AG04449 (cell line): Measurements from ENCODE around the gene LGR4.
A peak's percentile ranks its signal among the peaks of the same experiment; 100 is the strongest.

Experiments
- CTCF ChIA-PET: fragments of 350-600 bp; formaldehyde crosslinking; extraction: SDS; loops from one replicate; lab custom pipeline; 2021; ENCODE audit warnings: antibody characterized with exemption; lab: Yijun Ruan, JAX
- POLR2A ChIA-PET: fragments of 400-600, 350-600 bp; formaldehyde crosslinking; extraction: SDS; loops from one replicate; lab custom pipeline; 2020; ENCODE audit warnings: antibody characterized with exemption, inconsistent platforms; lab: Yijun Ruan, JAX
- DNase-seq: peaks from one replicate; pipeline ENCODE4 v3.0.0-alpha.2; 2010; ENCODE audit warnings: low read depth, low spot score
- H3K4me3 ChIP-seq: 2 replicates; pipeline ENCODE4 v1.5.1; 2011; ENCODE audit warnings: low read depth, mild to moderate bottlenecking, control low read depth, low read length
- TF ChIP-seq, protein P1 (sequence below): IDR thresholded peaks from one replicate; pipeline ENCODE4 v1.5.1; 2011; ENCODE audit warnings: mild to moderate bottlenecking, moderate library complexity, low read length, control low read depth, inconsistent platforms; ENCODE audit not compliant: insufficient read depth; ENCODE audit errors: missing control alignments

Gene LGR4

DNA sequence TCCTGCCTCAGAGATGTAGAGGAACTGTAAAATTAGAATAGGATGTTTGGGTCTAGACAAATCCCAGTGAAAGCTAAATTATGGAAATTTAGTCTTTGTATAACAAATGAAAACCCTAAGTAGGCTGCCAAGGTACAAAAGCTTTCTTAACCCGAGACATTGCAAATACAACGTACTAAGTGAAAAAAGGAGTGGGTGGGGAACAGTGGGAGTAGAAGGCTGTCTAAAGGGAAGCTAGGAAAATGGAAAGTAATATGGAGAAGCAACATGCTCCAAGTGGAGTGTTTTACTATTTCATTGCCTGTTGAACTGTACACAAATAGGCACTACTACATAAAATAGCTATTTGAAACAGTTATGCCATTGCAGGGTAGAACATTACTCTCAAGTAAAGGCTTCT, 40.8 kb upstream of the LGR4 start:
- ChIA-PET POLR2A (no interaction called here), CTCF (interaction anchor here (0.9 to 1.4 kb wide), 3 partner anchors 11 to 16 kb away, joined by 3 to 6 read pairs (median 5); no protein-coding TSS in a partner anchor)
- no peak for DNase-seq
- H3K4me3 ChIP-seq: no peak overlapping the region
- TF ChIP-seq, protein P1, sequence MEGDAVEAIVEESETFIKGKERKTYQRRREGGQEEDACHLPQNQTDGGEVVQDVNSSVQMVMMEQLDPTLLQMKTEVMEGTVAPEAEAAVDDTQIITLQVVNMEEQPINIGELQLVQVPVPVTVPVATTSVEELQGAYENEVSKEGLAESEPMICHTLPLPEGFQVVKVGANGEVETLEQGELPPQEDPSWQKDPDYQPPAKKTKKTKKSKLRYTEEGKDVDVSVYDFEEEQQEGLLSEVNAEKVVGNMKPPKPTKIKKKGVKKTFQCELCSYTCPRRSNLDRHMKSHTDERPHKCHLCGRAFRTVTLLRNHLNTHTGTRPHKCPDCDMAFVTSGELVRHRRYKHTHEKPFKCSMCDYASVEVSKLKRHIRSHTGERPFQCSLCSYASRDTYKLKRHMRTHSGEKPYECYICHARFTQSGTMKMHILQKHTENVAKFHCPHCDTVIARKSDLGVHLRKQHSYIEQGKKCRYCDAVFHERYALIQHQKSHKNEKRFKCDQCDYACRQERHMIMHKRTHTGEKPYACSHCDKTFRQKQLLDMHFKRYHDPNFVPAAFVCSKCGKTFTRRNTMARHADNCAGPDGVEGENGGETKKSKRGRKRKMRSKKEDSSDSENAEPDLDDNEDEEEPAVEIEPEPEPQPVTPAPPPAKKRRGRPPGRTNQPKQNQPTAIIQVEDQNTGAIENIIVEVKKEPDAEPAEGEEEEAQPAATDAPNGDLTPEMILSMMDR: no peak

- no peak overlapping the region for H3K4me3 ChIP-seq
- CTCF ChIA-PET: interaction anchor here (1.1 to 1.4 kb wide), 2 partner anchors 12 to 15 kb away, joined by 3 to 6 read pairs; no protein-coding TSS in a partner anchor
- TF ChIP-seq, protein P1: no peak
- POLR2A ChIA-PET: no interaction called here
- DNase-seq: no peak
These were observed 39.6 kb upstream of the LGR4 start for GRCh38 chr11:27512238-27512637.

GRCh38 chr11:27509908-27510307, 37.3 kb upstream of the LGR4 start:
- ChIA-PET POLR2A (no interaction called here), CTCF (interaction anchor here (1.5 kb wide), 1 partner anchor 11 kb away, joined by 11 read pairs; no protein-coding TSS in a partner anchor)
- TF ChIP-seq, protein P1: no peak
- DNase-seq: no peak
- H3K4me3 ChIP-seq: no peak overlapping the region

DNA sequence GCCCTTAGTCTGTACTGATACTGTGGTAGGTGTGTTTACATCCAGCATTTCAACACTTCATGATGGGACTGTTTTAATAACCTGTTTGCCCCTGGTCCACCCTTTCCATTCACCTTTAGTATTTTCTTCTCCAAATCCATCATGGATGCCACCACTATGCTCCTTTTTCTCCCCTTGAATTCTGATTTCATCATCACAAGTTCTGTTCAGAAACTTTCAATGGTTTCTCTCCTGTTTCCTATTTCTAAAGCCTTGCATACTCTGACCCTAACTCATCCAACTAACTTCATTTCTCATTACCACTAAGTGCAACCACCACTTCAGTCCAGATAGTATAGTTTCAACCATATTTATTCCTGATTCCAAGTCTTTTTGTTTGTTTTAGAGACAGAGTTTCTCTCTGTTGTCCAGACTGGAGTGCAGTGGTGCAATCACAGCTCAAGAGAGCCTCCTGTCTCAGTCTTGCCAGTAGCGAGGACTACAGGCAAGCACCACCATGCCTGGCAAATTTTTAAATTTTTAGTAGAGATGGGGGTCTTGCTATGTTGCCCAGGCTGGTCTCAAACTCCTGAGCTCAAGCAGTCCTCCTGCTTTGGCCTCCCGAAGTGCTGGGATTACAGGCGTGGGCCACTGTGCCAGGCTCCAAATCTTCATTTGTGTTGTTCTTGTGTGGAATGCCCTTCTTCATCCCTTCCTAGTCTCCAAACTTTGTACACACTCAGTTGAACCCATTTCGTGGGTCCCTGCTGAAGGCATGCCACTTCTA, 35.1 kb upstream of the LGR4 start:
- ChIA-PET CTCF (no interaction called here), POLR2A (no interaction called here)
- no peak for DNase-seq
- TF ChIP-seq, protein P1: no peak
- peak overlapping the region; percentile 76 for H3K4me3 ChIP-seq

DNA sequence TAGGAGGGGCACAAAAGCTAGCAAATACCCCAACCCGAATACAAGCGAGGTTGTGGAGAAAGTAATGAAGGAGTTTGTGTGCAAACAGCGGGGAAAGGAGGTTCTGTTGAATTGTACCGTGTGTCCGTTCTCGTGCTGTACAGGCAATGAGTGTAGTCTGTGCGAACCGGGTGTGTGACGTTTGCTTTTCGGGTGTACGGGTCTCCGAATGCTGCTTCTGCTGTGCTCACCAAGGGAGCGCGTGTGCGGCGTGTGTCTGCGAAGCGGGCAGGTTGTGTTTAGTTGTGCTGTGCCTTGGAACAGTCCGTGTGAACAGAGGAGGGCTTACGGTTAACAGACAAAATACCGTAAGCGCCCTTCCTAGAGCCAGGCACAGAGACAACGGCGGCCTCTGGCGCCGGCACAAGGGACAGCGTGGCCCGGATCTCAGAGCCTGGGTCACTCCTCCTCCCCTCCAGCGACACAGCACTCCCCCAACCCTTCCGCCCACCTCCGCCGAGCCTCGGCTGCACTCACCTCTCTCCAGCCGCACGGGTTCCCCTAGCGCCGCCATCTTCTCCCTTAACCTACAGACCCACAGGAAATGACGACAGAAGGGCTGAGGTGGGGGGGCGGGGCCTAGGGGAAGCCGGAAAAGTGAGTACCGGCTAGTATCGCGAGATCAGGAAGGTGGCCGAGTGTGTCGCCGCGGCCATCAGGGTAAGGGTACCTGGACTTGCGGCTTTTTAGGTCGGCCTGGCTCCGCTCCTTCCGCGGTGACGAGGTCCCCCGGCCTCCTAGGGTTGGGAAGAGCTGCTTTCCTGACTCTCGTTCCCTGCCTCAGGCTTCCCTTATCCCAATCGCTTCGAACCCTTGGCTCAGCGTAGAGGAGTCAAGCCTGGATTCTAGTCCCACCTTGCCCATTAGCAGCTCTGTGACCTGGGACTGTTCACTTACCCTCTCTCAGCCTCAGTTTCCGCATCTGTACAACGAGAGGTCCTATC, 33.9 kb upstream of the LGR4 start, which contains the start of gene LIN7C:
Gene LIN7C (minus strand): TSS at position 570 of the 983 bp plus-strand sequence. CDS start 17 bp downstream, at position 553.
- ChIA-PET POLR2A (no interaction called here), CTCF (interaction anchor here (1.0 to 1.4 kb wide), 2 partner anchors 9 to 10 kb away, joined by 3 to 4 read pairs; no protein-coding TSS in a partner anchor)
- TF ChIP-seq, protein P1: no peak
- DNase-seq: peak; percentile 66
- peak within 1 kb of the TSS; percentile 76 for H3K4me3 ChIP-seq
